Gastrocnemius medialis (tissue), 4 donors: ENCODE data around the gene SGO1.

ENCODE experiments used
- POLR2A ChIP-seq, 2 donors: fragments of 450-650 bp; IDR thresholded peaks; one replicate each; pipeline ENCODE4 v1.6.1; 2017; ENCODE audit warnings: antibody characterized with exemption in 2 of 2, mild to moderate bottlenecking in 2 of 2, moderate library complexity in 2 of 2
- TF ChIP-seq, protein P1 (sequence below), 5 experiments: fragments of 450-650 bp in 3 of 5; fragments of 200-600 bp in 2 of 5; sonication (generic) in 2 of 5; IDR thresholded peaks in 4 of 5; conservative IDR thresholded peaks in 1 of 5; 1 replicate in 4 of 5; 2 replicates in 1 of 5; pipeline ENCODE4 v1.5.1; 2016 to 2019; ENCODE audit warnings: antibody characterized with exemption in 5 of 5, mild to moderate bottlenecking in 3 of 5, moderate library complexity in 3 of 5

GRCh38 chr3:20128358-20128757 lies 57.6 kb downstream of the SGO1 start:
- no peak for TF ChIP-seq POLR2A (IDR thresholded peaks at IDR 0.05)
- TF ChIP-seq, protein P1, sequence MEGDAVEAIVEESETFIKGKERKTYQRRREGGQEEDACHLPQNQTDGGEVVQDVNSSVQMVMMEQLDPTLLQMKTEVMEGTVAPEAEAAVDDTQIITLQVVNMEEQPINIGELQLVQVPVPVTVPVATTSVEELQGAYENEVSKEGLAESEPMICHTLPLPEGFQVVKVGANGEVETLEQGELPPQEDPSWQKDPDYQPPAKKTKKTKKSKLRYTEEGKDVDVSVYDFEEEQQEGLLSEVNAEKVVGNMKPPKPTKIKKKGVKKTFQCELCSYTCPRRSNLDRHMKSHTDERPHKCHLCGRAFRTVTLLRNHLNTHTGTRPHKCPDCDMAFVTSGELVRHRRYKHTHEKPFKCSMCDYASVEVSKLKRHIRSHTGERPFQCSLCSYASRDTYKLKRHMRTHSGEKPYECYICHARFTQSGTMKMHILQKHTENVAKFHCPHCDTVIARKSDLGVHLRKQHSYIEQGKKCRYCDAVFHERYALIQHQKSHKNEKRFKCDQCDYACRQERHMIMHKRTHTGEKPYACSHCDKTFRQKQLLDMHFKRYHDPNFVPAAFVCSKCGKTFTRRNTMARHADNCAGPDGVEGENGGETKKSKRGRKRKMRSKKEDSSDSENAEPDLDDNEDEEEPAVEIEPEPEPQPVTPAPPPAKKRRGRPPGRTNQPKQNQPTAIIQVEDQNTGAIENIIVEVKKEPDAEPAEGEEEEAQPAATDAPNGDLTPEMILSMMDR (IDR thresholded peaks at IDR 0.05 in 4 of 5, conservative IDR thresholded peaks at IDR 0.05 in 1 of 5), result no peak
